Neural cell (in vitro differentiated cells): ENCODE data around the gene CDC25B. TPM values are rescaled to one million over a fixed set of nuclear protein-coding genes. Genes with fewer than 3 reads are reported as not detected.

Experiments used
- H2AFZ ChIP-seq: fragments of 200-600, 300-800 bp; sonication (generic), shearing (Covaris generic); 2 replicates; pipeline ENCODE4 v1.6.0; 2014; ENCODE audit warnings: low read depth, mild to moderate bottlenecking, antibody characterized with exemption, low read length, moderate library complexity
- H3F3A ChIP-seq: fragments of 200-600 bp; shearing (Covaris generic); 2 replicates; pipeline ENCODE4 v1.6.1; 2016; ENCODE audit warnings: mild to moderate bottlenecking, moderate library complexity, mixed read lengths, antibody characterized with exemption, low read length; ENCODE audit not compliant: insufficient read depth, poor library complexity, severe bottlenecking
- H3K27ac ChIP-seq: fragments of 200-600, 300-800 bp; sonication (generic), shearing (Covaris generic); 2 replicates; pipeline ENCODE4 v1.5.1; 2014; ENCODE audit warnings: mild to moderate bottlenecking, low read length, moderate library complexity
- H3K27me3 ChIP-seq: fragments of 300-800, 200-600 bp; sonication (generic), shearing (Covaris generic); 2 replicates; pipeline ENCODE4 v1.6.0; 2014; ENCODE audit warnings: mild to moderate bottlenecking, low read depth, low read length, moderate library complexity; ENCODE audit not compliant: insufficient read depth
- H3K36me3 ChIP-seq: fragments of 300-800, 200-600 bp; sonication (generic), shearing (Covaris generic); 2 replicates; pipeline ENCODE4 v1.5.1; 2014; ENCODE audit warnings: mild to moderate bottlenecking, antibody characterized with exemption, low read length, moderate library complexity; ENCODE audit not compliant: insufficient read depth
- H3K4me2 ChIP-seq: fragments of 300-800, 200-600 bp; sonication (generic), shearing (Covaris generic); 2 replicates; pipeline ENCODE4 v1.6.0; 2014; ENCODE audit warnings: mild to moderate bottlenecking, low read length
- H3K4me3 ChIP-seq: fragments of 300-800, 200-600 bp; sonication (generic), shearing (Covaris generic); 2 replicates; pipeline ENCODE4 v1.5.1; 2014; ENCODE audit warnings: mild to moderate bottlenecking, low read length, moderate library complexity
- H3K79me2 ChIP-seq: fragments of 200-600 bp; shearing (Covaris generic); replicated peaks from 2 replicates; pipeline ENCODE4 v1.6.0; 2014; ENCODE audit warnings: mild to moderate bottlenecking, low read length, moderate library complexity; ENCODE audit not compliant: insufficient read depth
- H3K9ac ChIP-seq: fragments of 300-800, 200-600 bp; sonication (generic), shearing (Covaris generic); 2 replicates; pipeline ENCODE4 v1.6.1; 2016; ENCODE audit warnings: mild to moderate bottlenecking, low read length, mixed read lengths
- H3K9me2 ChIP-seq: fragments of 200-600 bp; shearing (Covaris generic); 2 replicates; pipeline ENCODE4 v1.6.1; 2016; ENCODE audit warnings: mild to moderate bottlenecking, low read length, mixed read lengths; ENCODE audit not compliant: insufficient read depth
- H3K9me3 ChIP-seq: fragments of 200-600, 300-800 bp; sonication (generic), shearing (Covaris generic); 2 replicates; pipeline ENCODE4 v1.6.1; 2016; ENCODE audit warnings: mild to moderate bottlenecking, mixed run types, low read length, moderate library complexity, mixed read lengths
- H4K20me1 ChIP-seq: fragments of 200-600 bp; shearing (Covaris generic); 2 replicates; pipeline ENCODE4 v1.6.1; 2016; ENCODE audit warnings: mild to moderate bottlenecking, mixed run types; ENCODE audit not compliant: insufficient read depth
- CTCF ChIP-seq: fragments of 450-650 bp; IDR thresholded peaks from 2 replicates; pipeline ENCODE4 v1.5.1; 2014; ENCODE audit warnings: antibody characterized with exemption, mild to moderate bottlenecking, moderate library complexity; ENCODE audit not compliant: poor library complexity, severe bottlenecking
- EP300 ChIP-seq: fragments of 450-650 bp; conservative IDR thresholded peaks from 2 replicates; pipeline ENCODE4 v1.6.1; 2014; ENCODE audit warnings: antibody characterized with exemption, mild to moderate bottlenecking, moderate library complexity; ENCODE audit not compliant: poor library complexity, severe bottlenecking
- EZH2 ChIP-seq: fragments of 200-600, 300-800 bp; shearing (Covaris generic), sonication (generic); IDR thresholded peaks from 2 replicates; pipeline ENCODE4 v1.6.1; 2014; ENCODE audit warnings: antibody characterized with exemption, low read length, borderline replicate concordance, mild to moderate bottlenecking; ENCODE audit not compliant: insufficient read depth, poor library complexity, severe bottlenecking
- MXI1 ChIP-seq: fragments of 450-650 bp; conservative IDR thresholded peaks from 2 replicates; pipeline ENCODE4 v1.6.1; 2014; ENCODE audit warnings: antibody characterized with exemption, mild to moderate bottlenecking; ENCODE audit not compliant: poor library complexity, severe bottlenecking
- POLR2AphosphoS5 ChIP-seq: IDR thresholded peaks from 2 replicates; pipeline ENCODE4 v1.6.1; 2012
- RAD21 ChIP-seq: fragments of 450-650 bp; conservative IDR thresholded peaks from 2 replicates; pipeline ENCODE4 v1.6.1; 2014; ENCODE audit warnings: antibody characterized with exemption, mild to moderate bottlenecking, moderate library complexity
- REST ChIP-seq: IDR thresholded peaks from 2 replicates; pipeline ENCODE4 v1.6.1; 2012; ENCODE audit warnings: borderline replicate concordance
- SMC3 ChIP-seq: fragments of 450-650 bp; conservative IDR thresholded peaks from 2 replicates; pipeline ENCODE4 v1.6.1; 2014; ENCODE audit warnings: antibody characterized with exemption, mild to moderate bottlenecking, moderate library complexity; ENCODE audit not compliant: poor library complexity
- TAF1 ChIP-seq: IDR thresholded peaks from 2 replicates; pipeline ENCODE4 v1.6.1; 2012; ENCODE audit warnings: low read depth
- polyA plus RNA-seq: library from polyadenylated mRNA; depleted of rRNA; stranded (reverse); fragments of >200 nt; gene quantifications from 2 replicates; pipeline ENCODE4 v1.2.3, GENCODE V29; 2014

Gene CDC25B
- polyA plus RNA-seq, 1 donor from 2014 or later = 26.5 TPM

DNA sequence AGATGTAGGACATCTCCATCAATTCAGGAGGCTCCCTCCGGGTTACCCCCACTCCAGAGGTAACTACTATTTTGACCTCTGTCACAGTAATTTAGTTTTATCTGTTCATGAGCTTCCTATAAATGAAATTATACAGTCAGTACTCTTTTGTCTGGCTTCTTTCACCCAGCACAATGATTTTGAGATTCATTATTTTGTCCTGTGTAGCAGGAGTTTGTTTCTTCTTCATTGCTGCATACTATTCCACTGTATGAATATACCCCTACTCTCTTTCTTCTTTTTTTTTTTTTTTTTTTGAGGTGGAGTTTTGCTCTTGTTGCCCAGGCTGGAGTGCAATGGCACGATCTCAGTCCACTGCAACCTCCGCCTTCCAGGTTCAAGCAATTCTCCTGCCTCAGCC, 12.4 kb downstream of the CDC25B start:
- H3K27ac ChIP-seq = no peak overlapping the region
- H4K20me1 ChIP-seq = no peaks in the 10 kb centered on the region
- no peaks in the 10 kb centered on the region for H3K27me3 ChIP-seq
- no peak overlapping the region for H3K9ac ChIP-seq
- H3F3A ChIP-seq = no peaks in the 10 kb centered on the region
- H3K4me3 ChIP-seq = no peak overlapping the region
- no peak overlapping the region for H3K4me2 ChIP-seq
- H3K36me3 ChIP-seq = no peaks in the 10 kb centered on the region
- no peak for TF ChIP-seq RAD21
- no peak for TF ChIP-seq SMC3
- TF ChIP-seq REST = no peak
- TF ChIP-seq EP300 = no peak
- TF ChIP-seq CTCF = no peak
- TF ChIP-seq TAF1 = no peak
- no peaks in the 10 kb centered on the region for H3K79me2 ChIP-seq
- no peak overlapping the region for H2AFZ ChIP-seq
- H3K9me2 ChIP-seq = no peaks in the 10 kb centered on the region
- no peaks in the 10 kb centered on the region for H3K9me3 ChIP-seq

DNA sequence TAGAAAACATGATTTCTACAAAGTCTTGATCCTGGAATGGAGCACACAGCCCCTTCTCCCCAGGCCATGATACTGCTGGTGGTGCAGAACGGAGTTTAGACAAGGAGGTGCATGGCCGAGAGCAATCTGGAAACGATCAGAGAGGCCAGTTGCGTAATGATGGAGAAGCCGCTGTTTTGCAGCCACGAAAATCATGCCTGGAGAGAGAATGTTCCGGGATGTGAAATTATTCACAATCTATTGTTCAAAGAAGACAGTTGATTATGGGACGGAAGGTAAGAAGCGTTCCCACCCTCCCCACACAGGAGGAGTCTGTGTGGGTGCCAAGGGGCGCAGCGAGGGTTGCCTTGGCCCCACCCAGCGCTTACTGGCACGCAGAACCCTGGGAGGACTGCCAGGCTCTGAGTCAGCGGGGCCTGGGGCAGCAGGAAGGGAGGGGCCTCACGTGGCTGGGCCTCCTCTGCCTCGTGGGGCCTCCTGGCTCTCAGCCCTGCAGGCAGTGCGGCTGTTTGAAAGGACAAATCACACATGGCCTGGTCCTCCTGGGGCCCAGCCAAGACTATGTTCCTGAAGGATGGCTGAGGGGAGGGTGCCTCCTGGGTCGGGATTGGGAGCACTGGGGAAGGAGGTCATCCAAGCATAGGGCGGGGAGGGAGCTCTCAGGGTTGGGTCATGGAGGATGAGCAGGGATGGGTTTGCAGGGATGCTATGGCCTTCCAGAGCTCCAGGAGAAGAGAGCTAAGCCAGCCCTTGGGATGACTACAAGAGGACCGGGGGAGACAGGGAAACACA, 15.6 kb downstream of the CDC25B start:
- TF ChIP-seq SMC3 = no peak
- no peak for TF ChIP-seq POLR2AphosphoS5
- TF ChIP-seq EZH2 = no peak
- no peak for TF ChIP-seq TAF1
- no peak for TF ChIP-seq EP300
- TF ChIP-seq REST = no peak
- TF ChIP-seq MXI1 = no peak
- no peak for TF ChIP-seq RAD21
- H2AFZ ChIP-seq = no peak overlapping the region
- H3K4me3 ChIP-seq = no peak overlapping the region

More for the DNA sequence above, 15.6 kb downstream of the CDC25B start:
- no peaks in the 10 kb centered on the region for H3K79me2 ChIP-seq
- H3K9me3 ChIP-seq = no peaks in the 10 kb centered on the region
- H4K20me1 ChIP-seq = no peaks in the 10 kb centered on the region
- H3K27ac ChIP-seq = no peak overlapping the region
- H3K4me2 ChIP-seq = no peak overlapping the region
- H3K9me2 ChIP-seq = no peaks in the 10 kb centered on the region
- H3K9ac ChIP-seq = no peak overlapping the region
- H3K27me3 ChIP-seq = no peaks in the 10 kb centered on the region
- no peaks in the 10 kb centered on the region for H3K36me3 ChIP-seq
- no peaks in the 10 kb centered on the region for H3F3A ChIP-seq
